ENCODE results near the gene MPRIP. TPM values are rescaled to one million over a fixed set of nuclear protein-coding genes. Genes with fewer than 3 reads are reported as not detected.

The MPRIP gene
- total and polyA plus RNA-seq, 2 of the 13 experiments (the other 11 are each of a cell fraction or from before 2014, with no cell fraction given), result 50.2 to 52.4 TPM

DNA sequence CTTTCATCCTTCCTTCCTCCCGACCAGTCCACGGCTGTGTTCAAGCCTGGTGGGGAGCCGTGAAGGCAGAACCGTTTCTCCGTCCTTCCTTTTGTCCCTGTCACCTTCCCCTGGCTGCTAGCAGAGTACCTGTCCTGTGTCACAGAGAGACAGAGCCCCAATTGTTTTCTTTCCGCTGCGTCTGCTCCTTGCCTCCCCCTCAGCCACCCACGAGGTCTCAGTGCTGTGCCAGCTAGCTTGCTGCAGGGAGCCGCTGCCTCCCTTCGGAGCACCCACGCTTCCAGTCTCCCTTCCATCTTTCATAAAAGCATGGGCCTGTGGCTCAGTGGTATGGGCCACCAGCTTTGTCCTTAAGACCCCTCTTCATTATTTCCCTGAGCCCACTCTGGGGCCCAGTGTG is 62.2 kb downstream of the MPRIP start (continued):
- no peak for TF ChIP-seq UBTF (CRISPR knock-in tag; IDR thresholded peaks at IDR 0.05)
- no peak for TF ChIP-seq KDM4B (CRISPR knock-in tag; IDR thresholded peaks at IDR 0.05)
- TF ChIP-seq, protein P1, sequence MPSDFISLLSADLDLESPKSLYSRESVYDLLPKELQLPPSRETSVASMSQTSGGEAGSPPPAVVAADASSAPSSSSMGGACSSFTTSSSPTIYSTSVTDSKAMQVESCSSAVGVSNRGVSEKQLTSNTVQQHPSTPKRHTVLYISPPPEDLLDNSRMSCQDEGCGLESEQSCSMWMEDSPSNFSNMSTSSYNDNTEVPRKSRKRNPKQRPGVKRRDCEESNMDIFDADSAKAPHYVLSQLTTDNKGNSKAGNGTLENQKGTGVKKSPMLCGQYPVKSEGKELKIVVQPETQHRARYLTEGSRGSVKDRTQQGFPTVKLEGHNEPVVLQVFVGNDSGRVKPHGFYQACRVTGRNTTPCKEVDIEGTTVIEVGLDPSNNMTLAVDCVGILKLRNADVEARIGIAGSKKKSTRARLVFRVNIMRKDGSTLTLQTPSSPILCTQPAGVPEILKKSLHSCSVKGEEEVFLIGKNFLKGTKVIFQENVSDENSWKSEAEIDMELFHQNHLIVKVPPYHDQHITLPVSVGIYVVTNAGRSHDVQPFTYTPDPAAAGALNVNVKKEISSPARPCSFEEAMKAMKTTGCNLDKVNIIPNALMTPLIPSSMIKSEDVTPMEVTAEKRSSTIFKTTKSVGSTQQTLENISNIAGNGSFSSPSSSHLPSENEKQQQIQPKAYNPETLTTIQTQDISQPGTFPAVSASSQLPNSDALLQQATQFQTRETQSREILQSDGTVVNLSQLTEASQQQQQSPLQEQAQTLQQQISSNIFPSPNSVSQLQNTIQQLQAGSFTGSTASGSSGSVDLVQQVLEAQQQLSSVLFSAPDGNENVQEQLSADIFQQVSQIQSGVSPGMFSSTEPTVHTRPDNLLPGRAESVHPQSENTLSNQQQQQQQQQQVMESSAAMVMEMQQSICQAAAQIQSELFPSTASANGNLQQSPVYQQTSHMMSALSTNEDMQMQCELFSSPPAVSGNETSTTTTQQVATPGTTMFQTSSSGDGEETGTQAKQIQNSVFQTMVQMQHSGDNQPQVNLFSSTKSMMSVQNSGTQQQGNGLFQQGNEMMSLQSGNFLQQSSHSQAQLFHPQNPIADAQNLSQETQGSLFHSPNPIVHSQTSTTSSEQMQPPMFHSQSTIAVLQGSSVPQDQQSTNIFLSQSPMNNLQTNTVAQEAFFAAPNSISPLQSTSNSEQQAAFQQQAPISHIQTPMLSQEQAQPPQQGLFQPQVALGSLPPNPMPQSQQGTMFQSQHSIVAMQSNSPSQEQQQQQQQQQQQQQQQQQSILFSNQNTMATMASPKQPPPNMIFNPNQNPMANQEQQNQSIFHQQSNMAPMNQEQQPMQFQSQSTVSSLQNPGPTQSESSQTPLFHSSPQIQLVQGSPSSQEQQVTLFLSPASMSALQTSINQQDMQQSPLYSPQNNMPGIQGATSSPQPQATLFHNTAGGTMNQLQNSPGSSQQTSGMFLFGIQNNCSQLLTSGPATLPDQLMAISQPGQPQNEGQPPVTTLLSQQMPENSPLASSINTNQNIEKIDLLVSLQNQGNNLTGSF (CRISPR knock-in tag; IDR thresholded peaks at IDR 0.05), result no peak
- TF ChIP-seq ZNF446 (CRISPR knock-in tag; IDR thresholded peaks at IDR 0.05), result no peak
- TF ChIP-seq, protein P2, sequence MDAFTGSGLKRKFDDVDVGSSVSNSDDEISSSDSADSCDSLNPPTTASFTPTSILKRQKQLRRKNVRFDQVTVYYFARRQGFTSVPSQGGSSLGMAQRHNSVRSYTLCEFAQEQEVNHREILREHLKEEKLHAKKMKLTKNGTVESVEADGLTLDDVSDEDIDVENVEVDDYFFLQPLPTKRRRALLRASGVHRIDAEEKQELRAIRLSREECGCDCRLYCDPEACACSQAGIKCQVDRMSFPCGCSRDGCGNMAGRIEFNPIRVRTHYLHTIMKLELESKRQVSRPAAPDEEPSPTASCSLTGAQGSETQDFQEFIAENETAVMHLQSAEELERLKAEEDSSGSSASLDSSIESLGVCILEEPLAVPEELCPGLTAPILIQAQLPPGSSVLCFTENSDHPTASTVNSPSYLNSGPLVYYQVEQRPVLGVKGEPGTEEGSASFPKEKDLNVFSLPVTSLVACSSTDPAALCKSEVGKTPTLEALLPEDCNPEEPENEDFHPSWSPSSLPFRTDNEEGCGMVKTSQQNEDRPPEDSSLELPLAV (CRISPR knock-in tag; conservative IDR thresholded peaks at IDR 0.05; ENCODE audit: low read depth), result no peak
- TF ChIP-seq KDM2A (CRISPR knock-in tag; IDR thresholded peaks at IDR 0.05; ENCODE audit: borderline replicate concordance, low read depth), result no peak
- no peak for TF ChIP-seq ZNF546 (CRISPR knock-in tag; conservative IDR thresholded peaks at IDR 0.05)
